ENCODE measurements around the gene SCN5A.

Gene SCN5A

DNA sequence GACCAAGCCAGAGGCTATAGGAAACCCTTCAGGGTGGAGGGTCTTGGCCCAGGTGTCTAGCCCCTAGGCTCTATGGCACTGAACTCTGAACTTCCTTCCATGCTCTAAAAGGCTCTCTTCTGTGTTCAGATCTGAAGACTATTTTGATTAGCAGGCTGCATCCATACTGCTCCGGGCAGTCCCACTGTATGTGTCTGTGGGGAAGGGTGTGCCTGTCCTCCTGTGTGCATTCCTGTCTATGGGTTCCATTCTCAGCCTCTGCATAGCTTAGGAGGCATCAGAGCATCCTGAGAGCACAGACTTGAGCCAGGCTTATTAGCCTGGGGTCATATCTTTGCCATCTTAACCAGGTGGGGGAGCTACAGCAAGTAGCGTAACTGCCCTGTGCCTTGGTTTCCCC, 115.3 kb downstream of the SCN5A start:
- no peak for DNase-seq

DNA sequence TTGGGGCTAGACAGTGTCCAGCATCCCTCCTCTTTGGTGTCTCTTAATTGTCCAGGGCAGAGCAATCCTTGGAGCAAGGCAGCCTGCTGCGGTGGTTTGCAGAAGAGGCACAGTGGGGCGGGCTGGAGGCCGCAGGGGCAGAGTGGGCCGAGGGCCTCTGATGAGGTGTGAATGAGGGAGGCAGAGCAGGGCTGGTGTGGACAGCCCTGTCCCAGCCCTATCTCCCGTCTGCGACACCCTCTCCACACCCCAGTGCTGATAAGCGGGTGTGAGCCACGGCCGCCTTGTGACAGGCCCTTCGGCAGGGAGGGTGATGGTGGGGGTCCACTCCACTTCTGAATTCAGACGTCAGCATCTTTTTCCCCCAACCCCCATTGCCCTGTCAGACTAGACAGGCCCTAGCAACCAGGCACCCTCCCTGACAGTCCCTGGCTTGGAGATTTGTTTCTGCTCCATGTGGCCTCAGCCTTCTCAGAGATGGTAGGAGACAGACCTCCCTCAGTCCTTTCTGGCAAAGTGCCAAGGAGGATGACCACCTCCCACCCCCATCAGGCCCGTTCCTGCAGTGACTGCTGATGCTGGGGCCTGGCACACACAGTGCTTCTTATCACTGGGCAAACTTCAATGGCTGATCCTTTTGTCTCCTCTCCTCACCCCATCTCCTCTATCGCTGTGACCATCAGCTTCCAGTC, 116.1 kb downstream of the SCN5A start:
- no peak for DNase-seq

DNA sequence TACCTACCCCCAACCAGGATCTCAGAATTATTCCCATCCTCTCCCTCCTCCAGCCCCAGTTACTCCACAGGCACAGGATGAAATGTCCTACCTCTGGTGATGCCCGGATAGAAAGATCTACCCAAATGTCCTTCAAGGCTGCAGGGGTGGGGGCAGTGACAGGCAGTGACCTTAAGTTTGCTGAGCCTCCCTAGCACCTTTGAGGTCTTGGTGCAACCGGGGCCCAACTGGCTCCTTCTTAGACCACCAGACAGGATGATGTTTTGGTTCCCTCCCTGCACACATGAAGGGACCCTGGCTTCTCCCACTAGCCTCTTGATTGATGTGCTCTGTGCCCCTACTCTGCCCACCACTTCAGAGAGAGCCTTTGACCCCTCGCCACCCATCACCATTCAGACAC, 117.0 kb downstream of the SCN5A start:
- DNase-seq: no peak

DNA sequence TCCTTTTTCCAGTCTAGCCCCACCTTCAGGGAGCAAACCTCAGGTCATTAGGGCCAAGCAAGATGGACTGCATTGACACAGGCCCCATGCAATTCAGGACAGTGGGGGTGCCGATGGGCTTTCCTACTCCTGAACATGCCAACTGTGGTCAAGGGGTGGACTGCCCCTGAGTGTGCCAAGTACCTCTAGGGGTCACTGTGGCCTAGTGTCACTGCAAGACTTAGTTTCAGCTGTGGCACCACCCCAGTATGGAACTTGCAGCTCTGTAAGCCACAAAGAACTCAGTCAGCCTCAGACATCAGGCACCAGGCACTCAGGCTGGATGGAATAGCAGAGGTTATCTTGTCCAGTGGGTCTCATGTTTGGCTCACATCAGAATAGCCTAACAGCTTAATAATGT, 121.0 kb downstream of the SCN5A start:
- no peak for DNase-seq

DNA sequence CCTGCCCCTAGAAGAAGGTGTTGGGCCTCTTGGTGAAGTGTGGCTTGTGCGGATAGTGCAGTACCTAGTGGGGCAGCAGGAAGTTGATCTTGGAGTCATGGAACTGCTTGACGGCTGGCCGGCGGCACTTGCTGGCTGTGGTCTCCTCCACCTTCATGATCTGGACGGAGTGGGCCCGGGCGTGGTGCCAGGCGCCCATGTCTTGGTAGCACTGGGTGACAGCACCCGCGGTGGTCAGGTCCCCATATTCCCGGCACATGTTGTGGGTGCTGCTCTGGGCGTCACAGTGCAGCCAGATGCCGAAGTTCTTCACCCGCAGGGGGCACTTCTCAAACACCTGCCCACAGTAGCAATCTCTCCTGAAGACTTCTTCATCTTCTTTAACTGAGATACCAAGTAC, 122.7 kb downstream of the SCN5A start:
- DNase-seq: no peak

DNA sequence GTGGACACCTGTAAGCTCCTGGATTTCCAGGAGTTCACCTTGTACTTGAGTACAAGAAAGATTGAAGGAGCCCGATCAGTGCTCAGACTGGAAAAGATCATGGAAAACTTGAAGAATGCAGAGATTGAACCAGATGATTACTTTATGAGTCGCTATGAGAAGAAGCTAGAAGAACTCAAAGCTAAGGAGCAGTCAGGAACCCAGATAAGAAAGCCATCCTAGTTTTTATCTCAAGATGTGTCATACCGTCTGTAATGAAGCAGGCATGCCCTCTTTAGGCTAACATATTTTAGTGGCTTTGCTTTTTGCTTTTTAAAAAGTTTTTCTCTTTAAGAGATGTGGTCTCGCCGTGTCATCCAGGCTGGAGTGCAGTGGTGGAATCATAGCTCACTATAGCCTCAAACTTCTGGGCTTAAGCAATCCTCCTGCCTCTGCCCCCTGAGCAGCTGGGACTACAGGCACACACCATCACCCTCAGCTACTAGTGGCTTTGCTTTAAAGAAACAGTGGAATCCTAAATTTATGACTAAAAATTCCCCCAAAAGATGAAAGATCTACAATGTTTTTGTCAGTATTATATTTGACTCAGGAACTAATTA, 125.2 kb downstream of the SCN5A start:
- DNase-seq: no peak

DNA sequence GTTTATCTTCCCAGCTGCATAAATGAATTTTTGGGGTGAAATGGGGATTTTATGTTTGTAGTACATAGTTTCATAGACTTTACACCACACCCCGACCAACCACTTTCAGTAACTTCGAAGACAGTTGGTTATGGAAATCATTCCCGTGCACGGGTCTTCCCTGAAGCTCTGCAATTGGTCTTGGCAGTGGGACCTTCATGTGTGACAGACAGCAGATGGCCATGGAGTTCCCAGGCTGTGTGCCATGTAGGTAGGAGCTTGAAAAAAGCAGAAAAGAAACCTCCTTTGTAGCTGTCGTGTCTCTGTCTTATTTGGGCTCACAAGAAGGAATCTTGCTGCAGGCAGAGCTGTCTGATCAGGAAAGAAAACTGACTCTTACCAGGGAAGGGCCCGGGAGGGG, 127.5 kb downstream of the SCN5A start:
- no peak for DNase-seq

DNA sequence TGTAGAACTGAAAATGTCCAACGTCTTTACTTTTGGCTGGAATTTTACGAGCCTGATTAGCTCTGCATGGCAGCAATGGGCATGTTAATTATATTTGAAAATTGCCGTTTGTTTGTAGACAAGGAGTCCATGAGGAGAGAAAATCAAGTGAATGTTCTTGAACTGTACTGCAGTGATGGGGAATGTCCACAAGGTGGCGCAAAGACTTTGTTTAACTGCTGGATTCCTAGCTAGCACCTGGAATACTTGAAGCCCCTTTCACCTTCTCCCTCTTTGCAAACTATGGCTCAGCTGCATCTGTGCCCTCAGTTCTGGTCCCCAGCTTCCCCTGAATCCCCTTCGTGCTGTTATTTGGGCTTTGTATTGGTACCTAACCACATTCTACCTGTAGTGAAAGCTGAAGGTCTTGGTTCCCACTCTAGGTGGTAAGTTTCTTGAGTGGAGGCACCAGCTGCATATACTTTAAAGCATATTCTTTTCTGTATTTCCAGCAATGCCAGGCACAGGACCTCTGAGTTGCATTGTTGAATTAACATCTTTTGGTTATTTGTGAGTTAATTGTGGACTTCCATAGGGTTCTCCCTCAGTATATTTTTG, 128.0 kb downstream of the SCN5A start:
- peak; percentile 59 for DNase-seq

DNA sequence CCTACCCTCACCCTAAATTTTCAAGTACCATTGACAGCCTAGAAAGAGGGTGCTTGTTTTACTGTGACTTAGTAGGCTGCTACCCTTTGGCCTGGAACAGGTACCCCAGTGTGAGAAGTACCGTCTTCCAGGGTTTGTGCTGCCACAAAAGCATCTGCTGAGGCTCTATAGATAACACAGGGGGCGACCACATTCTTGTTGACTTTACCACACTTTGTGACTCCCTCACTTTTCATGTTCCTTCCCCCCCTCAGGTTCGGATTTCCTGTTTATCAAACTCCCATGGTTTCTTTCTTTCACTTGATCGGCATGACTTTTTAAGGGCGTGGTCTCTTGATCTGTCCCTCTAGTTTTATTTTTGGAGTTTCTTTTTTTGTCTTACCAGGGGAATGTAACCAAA, 129.8 kb downstream of the SCN5A start:
- DNase-seq: peak; percentile 27

DNA sequence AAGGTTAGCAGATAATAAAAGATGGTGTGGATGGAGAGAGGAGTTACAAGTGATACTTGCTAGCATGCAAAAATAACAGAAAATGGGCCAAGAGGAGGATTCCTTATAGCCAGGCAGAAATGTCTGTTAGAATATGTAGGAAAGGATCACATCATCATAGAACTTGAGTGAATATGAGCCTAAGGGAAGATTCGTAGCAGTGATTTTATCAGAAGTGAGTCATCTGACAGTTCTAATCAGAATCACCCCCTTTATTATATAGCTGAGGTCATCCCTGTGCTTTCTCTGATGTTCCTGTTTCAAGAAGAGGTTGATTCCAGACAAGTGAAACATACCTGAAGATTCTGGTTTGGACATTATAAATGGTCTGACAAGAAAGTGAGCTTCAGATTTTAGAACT, 130.5 kb downstream of the SCN5A start:
- no peak for DNase-seq

DNA sequence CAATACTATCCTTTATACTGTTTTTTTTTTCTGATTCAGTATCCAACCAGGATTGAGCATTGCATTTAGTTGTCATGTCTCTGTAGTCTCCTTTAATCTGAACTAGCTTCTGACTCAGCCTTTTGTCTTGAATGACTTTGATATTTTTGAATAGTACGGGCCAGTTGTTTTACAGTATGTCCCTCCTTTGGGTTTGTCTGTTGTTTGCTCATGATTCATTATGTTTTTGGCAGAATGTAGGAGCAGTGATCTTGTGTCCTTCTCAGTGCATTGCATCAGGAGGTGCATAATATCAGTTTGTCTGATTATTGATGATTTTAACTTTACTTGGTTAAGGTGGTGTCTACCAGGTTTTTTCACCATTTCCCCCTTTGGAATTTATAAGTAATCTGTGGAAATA, 132.8 kb downstream of the SCN5A start:
- DNase-seq: no peak

DNA sequence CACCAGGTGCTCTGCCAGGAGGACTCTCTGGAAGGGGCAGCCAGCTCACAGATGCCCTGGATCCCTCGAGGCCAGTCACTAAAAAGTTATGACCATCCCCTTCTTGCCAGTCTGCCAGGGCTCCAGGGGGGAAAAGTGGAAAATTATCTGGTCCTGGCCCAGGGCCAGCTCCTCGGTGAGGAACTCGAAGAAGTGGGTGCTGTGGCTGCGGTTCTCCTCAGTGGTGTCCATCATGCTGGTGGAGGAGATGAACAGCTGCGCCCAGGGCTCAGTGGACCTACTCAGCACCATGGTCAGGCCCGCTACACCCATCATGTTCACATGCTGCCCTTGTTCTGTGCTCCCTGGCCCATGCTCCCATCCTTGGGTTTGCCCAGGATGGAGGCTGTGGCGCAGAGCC, 134.1 kb downstream of the SCN5A start:
- no peak for DNase-seq

DNA sequence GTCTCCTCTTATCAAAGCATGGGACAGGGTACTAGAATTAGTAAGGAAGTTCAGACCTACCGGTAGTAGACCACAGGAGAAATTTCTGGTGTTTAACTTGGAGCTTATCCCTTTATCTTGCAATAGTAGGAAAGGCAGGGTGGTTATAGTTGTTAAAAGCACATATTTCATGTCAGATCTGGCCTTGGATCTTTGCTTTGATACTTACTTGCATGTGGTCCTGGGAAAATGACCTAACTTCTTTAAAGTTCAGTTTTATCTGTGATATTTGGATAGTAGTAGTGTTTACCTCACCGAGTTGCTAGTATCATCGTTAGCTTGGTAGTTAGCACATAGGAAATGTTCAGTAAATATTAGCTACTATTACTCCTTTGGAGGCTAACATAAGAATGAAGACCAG, 137.9 kb downstream of the SCN5A start:
- DNase-seq: no peak

DNA sequence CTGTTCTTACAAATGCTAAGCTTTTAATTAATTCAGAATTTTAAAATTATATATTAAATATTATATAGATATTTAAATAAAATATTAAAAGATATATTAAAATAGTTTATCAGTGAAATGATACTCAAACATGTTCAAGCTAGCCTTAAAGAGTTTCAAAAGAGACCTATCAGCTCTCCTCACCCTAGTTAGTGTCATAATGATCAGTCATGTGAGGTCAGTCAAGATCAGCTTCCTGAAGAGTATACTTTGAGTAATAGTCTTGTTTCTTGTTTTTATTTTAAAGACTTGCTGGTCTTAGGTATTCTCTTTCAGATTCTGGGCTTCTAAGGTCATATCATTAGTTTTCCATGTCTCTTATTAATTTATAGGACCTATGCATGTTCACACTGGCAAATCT, 138.9 kb downstream of the SCN5A start:
- no peak for DNase-seq

DNA sequence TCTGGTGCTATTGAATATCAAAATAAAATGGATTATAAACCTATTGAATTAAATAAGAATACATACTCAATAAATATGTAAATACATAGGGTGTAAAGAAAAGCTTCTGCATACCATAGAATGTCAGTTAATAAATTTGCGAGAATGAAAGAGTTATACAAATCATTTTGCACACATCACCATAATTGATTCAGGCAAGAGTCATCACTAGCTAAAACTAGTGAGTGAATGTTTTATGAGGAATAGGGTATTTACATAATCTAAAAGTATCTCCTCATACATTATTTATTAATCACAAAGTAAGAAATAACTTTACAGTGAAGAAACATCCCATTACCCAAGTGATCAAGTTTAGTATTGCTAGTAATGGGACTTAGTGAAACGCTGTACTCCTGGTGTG, 139.8 kb downstream of the SCN5A start:
- DNase-seq: no peak

DNA sequence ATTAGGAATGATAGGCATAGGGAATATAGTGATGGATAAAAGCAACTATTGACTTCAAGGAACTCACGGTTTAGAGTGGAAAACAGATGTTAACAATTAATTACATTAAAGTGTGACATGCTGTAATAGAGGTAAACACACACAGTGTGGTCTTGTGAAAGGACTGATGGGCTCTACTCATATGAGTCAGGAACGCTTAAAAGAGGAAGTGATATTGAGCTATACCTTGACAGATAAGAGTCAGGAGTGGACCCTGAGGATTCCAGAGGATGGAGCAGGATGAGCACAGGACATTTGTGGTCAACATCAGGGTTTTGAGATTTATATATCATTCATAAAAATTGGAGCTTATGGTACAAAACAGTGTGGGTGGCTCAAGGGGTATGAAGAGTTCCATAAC, 142.4 kb downstream of the SCN5A start:
- no peak for DNase-seq

DNA sequence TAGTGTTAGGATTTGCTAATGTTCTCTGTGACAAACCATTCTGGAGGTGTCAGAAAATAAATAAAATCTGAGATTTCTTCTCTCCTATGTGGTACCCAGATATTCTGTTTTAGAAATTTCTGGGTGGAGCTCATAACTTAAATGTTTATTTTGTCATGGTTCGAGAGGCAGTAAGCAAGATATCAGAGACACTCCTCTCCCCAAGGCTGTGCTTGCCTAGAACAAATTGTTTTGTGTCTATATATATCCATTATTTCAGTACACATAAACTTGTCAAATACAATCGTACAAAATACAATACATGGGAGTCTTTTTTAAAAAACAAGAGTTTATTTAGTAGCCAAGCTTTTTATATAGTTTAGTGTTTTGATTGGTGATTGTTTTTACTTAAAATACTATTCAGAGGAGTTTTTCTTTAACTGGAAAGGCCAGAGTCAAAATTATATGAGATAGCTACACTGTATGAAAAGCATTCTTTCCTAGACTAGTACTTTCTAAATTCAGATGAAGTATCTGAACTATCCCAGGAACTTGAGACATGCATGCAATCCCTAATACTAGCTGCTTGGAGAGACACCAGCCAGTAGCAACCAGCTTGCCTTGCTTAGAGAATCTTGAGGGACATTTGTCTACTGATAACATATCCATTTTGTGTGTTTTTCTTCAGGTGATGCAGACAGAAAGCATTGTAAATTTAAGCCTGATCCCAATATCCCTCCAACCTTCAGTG, 148.6 kb downstream of the SCN5A start:
- no peak for DNase-seq
